Gastroesophageal sphincter (tissue), 3 donors: ENCODE data around the gene ARFGAP1.

ENCODE experiments used
- CTCF ChIP-seq, 4 experiments: fragments of 200-600 bp in 2 of 4; fragments of 450-650 bp in 2 of 4; sonication (generic) in 1 of 4; IDR thresholded peaks; one replicate each; pipeline ENCODE4 v1.5.1; 2017 to 2019; ENCODE audit warnings: antibody characterized with exemption in 4 of 4, mild to moderate bottlenecking in 2 of 4, moderate library complexity in 2 of 4
- EP300 ChIP-seq: sonication (generic); formaldehyde crosslinking; IDR thresholded peaks from one replicate; pipeline ENCODE4 v1.6.1; 2017; ENCODE audit warnings: antibody characterized with exemption, mild to moderate bottlenecking
- POLR2A ChIP-seq, 2 donors: fragments of 450-650 bp; IDR thresholded peaks; one replicate each; pipeline ENCODE4 v1.6.1; 2017; ENCODE audit warnings: antibody characterized with exemption in 2 of 2, mild to moderate bottlenecking in 2 of 2, moderate library complexity in 1 of 2
- POLR2AphosphoS5 ChIP-seq: sonication (generic); formaldehyde crosslinking; IDR thresholded peaks from one replicate; pipeline ENCODE4 v1.6.1; 2017; ENCODE audit warnings: antibody characterized with exemption

GRCh38 chr20:63270606-63271325 is 1.8 kb upstream of the ARFGAP1 start:
- TF ChIP-seq POLR2A (IDR thresholded peaks at IDR 0.05) = no peak
- no peak for TF ChIP-seq CTCF (IDR thresholded peaks at IDR 0.05)
- TF ChIP-seq POLR2AphosphoS5 = no peak
- TF ChIP-seq EP300 = no peak
